ENCODE measurements around the gene BAMBI. TPM values are rescaled to one million over a fixed set of nuclear protein-coding genes. Genes with fewer than 3 reads are reported as not detected.

The BAMBI gene
- total and polyA plus RNA-seq, 2 of the 8 experiments (the other 6 are each of a cell fraction or from before 2014, with no cell fraction given): 5.6 to 26.4 TPM

DNA sequence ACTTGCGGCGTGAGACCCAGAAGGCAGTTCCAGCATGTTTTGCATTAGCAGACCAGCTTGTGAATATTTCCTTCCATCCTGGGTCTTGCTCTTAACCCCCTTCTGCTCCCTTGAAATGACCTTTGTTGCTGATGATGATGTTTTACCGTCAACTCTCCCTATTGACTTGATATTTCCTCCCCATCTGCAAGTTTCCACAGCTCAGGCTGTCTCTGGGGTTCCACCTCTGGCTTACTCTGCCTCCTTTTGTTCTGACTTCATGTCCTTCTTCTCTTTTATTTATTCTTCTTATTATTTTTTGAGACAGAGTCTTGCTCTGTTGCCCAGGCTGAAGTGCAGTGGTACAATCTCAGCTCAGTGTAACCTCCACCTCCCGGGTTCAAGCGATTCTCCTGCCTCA, 17.2 kb downstream of the BAMBI start (continued):
- TF ChIP-seq, protein P1, sequence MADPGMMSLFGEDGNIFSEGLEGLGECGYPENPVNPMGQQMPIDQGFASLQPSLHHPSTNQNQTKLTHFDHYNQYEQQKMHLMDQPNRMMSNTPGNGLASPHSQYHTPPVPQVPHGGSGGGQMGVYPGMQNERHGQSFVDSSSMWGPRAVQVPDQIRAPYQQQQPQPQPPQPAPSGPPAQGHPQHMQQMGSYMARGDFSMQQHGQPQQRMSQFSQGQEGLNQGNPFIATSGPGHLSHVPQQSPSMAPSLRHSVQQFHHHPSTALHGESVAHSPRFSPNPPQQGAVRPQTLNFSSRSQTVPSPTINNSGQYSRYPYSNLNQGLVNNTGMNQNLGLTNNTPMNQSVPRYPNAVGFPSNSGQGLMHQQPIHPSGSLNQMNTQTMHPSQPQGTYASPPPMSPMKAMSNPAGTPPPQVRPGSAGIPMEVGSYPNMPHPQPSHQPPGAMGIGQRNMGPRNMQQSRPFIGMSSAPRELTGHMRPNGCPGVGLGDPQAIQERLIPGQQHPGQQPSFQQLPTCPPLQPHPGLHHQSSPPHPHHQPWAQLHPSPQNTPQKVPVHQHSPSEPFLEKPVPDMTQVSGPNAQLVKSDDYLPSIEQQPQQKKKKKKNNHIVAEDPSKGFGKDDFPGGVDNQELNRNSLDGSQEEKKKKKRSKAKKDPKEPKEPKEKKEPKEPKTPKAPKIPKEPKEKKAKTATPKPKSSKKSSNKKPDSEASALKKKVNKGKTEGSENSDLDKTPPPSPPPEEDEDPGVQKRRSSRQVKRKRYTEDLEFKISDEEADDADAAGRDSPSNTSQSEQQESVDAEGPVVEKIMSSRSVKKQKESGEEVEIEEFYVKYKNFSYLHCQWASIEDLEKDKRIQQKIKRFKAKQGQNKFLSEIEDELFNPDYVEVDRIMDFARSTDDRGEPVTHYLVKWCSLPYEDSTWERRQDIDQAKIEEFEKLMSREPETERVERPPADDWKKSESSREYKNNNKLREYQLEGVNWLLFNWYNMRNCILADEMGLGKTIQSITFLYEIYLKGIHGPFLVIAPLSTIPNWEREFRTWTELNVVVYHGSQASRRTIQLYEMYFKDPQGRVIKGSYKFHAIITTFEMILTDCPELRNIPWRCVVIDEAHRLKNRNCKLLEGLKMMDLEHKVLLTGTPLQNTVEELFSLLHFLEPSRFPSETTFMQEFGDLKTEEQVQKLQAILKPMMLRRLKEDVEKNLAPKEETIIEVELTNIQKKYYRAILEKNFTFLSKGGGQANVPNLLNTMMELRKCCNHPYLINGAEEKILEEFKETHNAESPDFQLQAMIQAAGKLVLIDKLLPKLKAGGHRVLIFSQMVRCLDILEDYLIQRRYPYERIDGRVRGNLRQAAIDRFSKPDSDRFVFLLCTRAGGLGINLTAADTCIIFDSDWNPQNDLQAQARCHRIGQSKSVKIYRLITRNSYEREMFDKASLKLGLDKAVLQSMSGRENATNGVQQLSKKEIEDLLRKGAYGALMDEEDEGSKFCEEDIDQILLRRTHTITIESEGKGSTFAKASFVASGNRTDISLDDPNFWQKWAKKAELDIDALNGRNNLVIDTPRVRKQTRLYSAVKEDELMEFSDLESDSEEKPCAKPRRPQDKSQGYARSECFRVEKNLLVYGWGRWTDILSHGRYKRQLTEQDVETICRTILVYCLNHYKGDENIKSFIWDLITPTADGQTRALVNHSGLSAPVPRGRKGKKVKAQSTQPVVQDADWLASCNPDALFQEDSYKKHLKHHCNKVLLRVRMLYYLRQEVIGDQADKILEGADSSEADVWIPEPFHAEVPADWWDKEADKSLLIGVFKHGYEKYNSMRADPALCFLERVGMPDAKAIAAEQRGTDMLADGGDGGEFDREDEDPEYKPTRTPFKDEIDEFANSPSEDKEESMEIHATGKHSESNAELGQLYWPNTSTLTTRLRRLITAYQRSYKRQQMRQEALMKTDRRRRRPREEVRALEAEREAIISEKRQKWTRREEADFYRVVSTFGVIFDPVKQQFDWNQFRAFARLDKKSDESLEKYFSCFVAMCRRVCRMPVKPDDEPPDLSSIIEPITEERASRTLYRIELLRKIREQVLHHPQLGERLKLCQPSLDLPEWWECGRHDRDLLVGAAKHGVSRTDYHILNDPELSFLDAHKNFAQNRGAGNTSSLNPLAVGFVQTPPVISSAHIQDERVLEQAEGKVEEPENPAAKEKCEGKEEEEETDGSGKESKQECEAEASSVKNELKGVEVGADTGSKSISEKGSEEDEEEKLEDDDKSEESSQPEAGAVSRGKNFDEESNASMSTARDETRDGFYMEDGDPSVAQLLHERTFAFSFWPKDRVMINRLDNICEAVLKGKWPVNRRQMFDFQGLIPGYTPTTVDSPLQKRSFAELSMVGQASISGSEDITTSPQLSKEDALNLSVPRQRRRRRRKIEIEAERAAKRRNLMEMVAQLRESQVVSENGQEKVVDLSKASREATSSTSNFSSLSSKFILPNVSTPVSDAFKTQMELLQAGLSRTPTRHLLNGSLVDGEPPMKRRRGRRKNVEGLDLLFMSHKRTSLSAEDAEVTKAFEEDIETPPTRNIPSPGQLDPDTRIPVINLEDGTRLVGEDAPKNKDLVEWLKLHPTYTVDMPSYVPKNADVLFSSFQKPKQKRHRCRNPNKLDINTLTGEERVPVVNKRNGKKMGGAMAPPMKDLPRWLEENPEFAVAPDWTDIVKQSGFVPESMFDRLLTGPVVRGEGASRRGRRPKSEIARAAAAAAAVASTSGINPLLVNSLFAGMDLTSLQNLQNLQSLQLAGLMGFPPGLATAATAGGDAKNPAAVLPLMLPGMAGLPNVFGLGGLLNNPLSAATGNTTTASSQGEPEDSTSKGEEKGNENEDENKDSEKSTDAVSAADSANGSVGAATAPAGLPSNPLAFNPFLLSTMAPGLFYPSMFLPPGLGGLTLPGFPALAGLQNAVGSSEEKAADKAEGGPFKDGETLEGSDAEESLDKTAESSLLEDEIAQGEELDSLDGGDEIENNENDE (IDR thresholded peaks at IDR 0.05; ENCODE audit: insufficient replicate concordance, low read length): no peak
- TF ChIP-seq SRF (IDR thresholded peaks at IDR 0.05; ENCODE audit: low read depth, low read length): no peak
- TF ChIP-seq, protein P2, sequence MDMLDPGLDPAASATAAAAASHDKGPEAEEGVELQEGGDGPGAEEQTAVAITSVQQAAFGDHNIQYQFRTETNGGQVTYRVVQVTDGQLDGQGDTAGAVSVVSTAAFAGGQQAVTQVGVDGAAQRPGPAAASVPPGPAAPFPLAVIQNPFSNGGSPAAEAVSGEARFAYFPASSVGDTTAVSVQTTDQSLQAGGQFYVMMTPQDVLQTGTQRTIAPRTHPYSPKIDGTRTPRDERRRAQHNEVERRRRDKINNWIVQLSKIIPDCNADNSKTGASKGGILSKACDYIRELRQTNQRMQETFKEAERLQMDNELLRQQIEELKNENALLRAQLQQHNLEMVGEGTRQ (IDR thresholded peaks at IDR 0.05; ENCODE audit: low read length): no peak
- no peak for TF ChIP-seq SUZ12 (IDR thresholded peaks at IDR 0.05; ENCODE audit: low read length)
- TF ChIP-seq MAFK (IDR thresholded peaks at IDR 0.05; ENCODE audit: low read depth, low read length): no peak
- no peak for TF ChIP-seq YY1 (IDR thresholded peaks at IDR 0.05; ENCODE audit: low read depth, low read length)
- TF ChIP-seq SAP30 (IDR thresholded peaks at IDR 0.05; ENCODE audit: insufficient read depth, insufficient replicate concordance, low read length): no peak
- TF ChIP-seq KDM5A (IDR thresholded peaks at IDR 0.05; ENCODE audit: low read length): no peak
- TF ChIP-seq TBP (IDR thresholded peaks at IDR 0.05; ENCODE audit: low read depth, low read length): no peak
- TF ChIP-seq ASH2L (IDR thresholded peaks at IDR 0.05; ENCODE audit: low read length): no peak
- no peak for TF ChIP-seq JUN (IDR thresholded peaks at IDR 0.05; ENCODE audit: low read depth, low read length)
- no peak for TF ChIP-seq EGR1 (IDR thresholded peaks at IDR 0.05; ENCODE audit: borderline replicate concordance, low read depth, low read length)

Data from H1 (cell line).